Measurements from ENCODE around the gene CS. TPM values are rescaled to one million over a fixed set of nuclear protein-coding genes. Genes with fewer than 3 reads are reported as not detected.

CS gene
- total and polyA plus RNA-seq, 2 donors from 2014 or later, result 105 to 166 TPM

- no peak for FAIRE-seq
- no peak overlapping the region for H3K4me3 ChIP-seq (ENCODE audit: low read length in 3 of 3)
- intact Hi-C loops (cut with DNase I), result no loop called here
These were observed 58.5 kb downstream of the CS start for GRCh38 chr12:56241424-56242303.

DNA sequence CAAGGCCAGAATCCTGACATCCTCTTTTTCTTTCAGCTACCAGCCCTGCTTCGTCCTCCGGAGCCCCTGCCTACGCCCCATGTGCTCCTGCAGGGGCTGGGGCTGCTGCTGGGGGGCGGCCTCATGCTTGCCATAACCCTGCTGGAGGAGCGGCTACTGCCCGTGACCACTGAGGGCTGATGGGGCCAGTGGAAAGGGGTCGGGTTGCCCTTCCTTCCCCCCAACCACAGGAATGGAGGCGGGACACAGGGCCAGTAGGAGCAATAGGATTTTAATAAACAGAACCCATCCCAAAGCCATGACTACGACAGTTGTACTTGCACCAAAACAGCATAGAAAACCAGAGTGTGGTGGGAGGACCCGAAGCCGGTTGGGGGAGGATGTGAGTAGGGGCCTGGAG is 62.6 kb downstream of the CS start:
- TF ChIP-seq CTCF (IDR thresholded peaks at IDR 0.05; ENCODE audit: borderline replicate concordance, extremely low read depth, insufficient read depth), result no peak
- H3K36me3 ChIP-seq (ENCODE audit: control insufficient read depth in 2 of 3, insufficient read depth in 3 of 3, low read length in 3 of 3), result peaks cover 0 to 9% (median 5%) of the 10 kb centered on the region in 3 donors
- intact Hi-C loops (cut with DNase I), result no loop called here
- H3K9me3 ChIP-seq (ENCODE audit: control insufficient read depth in 2 of 3, insufficient read depth in 1 of 3, low read length in 3 of 3), result no peaks in the 10 kb centered on the region
- no peak overlapping the region for H3K4me3 ChIP-seq (ENCODE audit: low read length in 3 of 3)
- H3K27ac ChIP-seq (ENCODE audit: low read depth in 2 of 2, low read length in 2 of 2), result no peak overlapping the region
- H3K27me3 ChIP-seq (ENCODE audit: control insufficient read depth, insufficient read depth, low read length), result no peaks in the 10 kb centered on the region
- FAIRE-seq (no peak), DNase-seq (peak in 2 of 5 donors; percentile 27 to 33)
- no peaks in the 10 kb centered on the region for H3K4me1 ChIP-seq (ENCODE audit: control insufficient read depth in 2 of 3, insufficient read depth in 2 of 3, low read depth in 1 of 3, low read length in 3 of 3)
- no peak overlapping the region for H3K9ac ChIP-seq (ENCODE audit: low read length in 3 of 3)

More at GRCh38 chr12:56241424-56242303, 58.5 kb downstream of the CS start:
- H3K36me3 ChIP-seq (ENCODE audit: control insufficient read depth in 2 of 3, insufficient read depth in 3 of 3, low read length in 3 of 3), result peaks cover 5 to 35% (median 22%) of the 10 kb centered on the region in 3 donors
- H3K27me3 ChIP-seq (ENCODE audit: control insufficient read depth, insufficient read depth, low read length), result no peaks in the 10 kb centered on the region
- H3K4me1 ChIP-seq (ENCODE audit: control insufficient read depth in 2 of 3, insufficient read depth in 2 of 3, low read depth in 1 of 3, low read length in 3 of 3), result no peaks in the 10 kb centered on the region
- no peak overlapping the region for H3K27ac ChIP-seq (ENCODE audit: low read depth in 2 of 2, low read length in 2 of 2)
- H3K9me3 ChIP-seq (ENCODE audit: control insufficient read depth in 2 of 3, insufficient read depth in 1 of 3, low read length in 3 of 3), result no peaks in the 10 kb centered on the region
- no peak overlapping the region for H3K9ac ChIP-seq (ENCODE audit: low read length in 3 of 3)
- no peak for TF ChIP-seq CTCF (IDR thresholded peaks at IDR 0.05; ENCODE audit: borderline replicate concordance, extremely low read depth, insufficient read depth)
- no peak for DNase-seq

- no peak for FAIRE-seq
- no peak for DNase-seq
- Histone ChIP-seq H3K36me3 (ENCODE audit: control insufficient read depth in 2 of 3, insufficient read depth in 3 of 3, low read length in 3 of 3) (peaks cover 0 to 9% (median 5%) of the 10 kb centered on the region in 3 donors), H3K27ac (ENCODE audit: low read depth in 2 of 2, low read length in 2 of 2) (no peak overlapping the region), H3K9ac (ENCODE audit: low read length in 3 of 3) (no peak overlapping the region), H3K4me3 (ENCODE audit: low read length in 3 of 3) (no peak overlapping the region), H3K27me3 (ENCODE audit: control insufficient read depth, insufficient read depth, low read length) (no peaks in the 10 kb centered on the region), H3K9me3 (ENCODE audit: control insufficient read depth in 2 of 3, insufficient read depth in 1 of 3, low read length in 3 of 3) (no peaks in the 10 kb centered on the region), H3K4me1 (ENCODE audit: control insufficient read depth in 2 of 3, insufficient read depth in 2 of 3, low read depth in 1 of 3, low read length in 3 of 3) (no peaks in the 10 kb centered on the region)
- no peak for TF ChIP-seq CTCF (IDR thresholded peaks at IDR 0.05; ENCODE audit: borderline replicate concordance, extremely low read depth, insufficient read depth)
- intact Hi-C loops (cut with DNase I), result no loop called here
These were observed 63.1 kb downstream of the CS start for GRCh38 chr12:56236985-56237384.
